H54 (cell line): Measurements from ENCODE around the gene PDZRN3.

Source experiments
- DNase-seq: peaks from one replicate; pipeline ENCODE4 v3.0.0; 2011; ENCODE audit warnings: low spot score, mixed read lengths; ENCODE audit not compliant: insufficient read length
- FAIRE-seq: peaks from 3 replicates; lab custom pipeline; 2011; peaks lifted over from hg19 to GRCh38; lab: Jason Lieb, UNC
- POLR2A ChIP-seq: IDR thresholded peaks from 2 replicates; pipeline ENCODE4 v1.6.1; 2011; ENCODE audit warnings: low read depth, mild to moderate bottlenecking, low read length

Gene PDZRN3

DNA sequence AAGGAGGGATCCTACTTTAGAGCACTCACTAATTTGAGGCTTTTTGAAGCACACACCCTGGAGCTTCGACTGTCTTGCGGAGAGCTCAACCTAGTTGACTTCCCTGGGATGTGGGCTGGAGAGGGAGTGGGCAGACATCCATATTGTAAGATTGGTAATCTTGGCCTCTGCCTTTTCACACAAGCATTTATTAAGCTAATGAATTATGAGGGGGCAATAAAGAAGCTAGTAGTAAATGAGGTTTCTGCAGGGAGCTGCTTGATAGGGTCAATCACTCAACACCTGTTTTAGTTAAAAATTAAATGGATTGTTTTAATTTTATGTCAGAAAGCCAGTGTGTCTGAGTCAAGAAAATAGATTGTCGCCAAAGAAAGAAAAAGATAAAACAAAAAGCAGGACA, 76.3 kb downstream of the PDZRN3 start:
- no peak for FAIRE-seq
- DNase-seq: no peak
- TF ChIP-seq POLR2A: no peak

DNA sequence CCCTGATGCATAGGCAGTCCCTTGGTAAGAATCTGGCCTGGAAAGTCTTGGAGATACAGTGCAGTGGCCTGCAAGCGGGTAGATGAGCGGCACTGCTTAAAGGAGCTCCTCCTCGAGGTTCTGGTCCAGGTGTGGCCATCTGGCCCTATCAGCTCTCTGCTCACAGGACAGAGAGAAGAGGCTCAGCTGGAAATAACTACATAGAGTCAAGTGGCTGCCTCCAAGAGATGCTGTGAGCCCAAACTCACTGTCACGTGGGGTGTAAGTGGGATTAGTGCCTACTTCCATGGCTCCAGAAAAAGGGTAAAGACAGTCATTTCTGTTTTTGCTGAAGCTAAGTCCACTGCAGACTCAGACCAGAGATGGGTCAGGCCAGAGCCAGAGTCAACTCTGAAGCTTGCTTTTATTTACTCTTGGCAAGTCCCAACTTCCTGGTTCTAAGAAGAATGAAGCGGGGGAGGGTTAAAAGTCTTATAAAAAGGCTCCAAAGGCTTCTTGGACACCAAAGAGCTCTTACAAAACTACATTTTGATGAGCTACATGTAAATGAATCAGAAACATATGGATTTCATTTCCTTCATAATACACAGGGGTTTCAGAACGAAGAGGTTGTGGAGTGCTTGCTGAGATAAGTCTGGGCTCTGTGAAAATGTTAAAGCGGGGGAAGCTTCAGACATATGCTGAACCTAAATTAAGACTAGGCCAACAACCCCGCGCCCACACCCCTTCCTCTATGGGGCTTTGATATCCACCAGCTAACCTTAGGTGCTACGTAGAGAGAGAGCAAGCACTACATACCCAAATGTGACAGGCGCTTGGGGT, 77.1 kb downstream of the PDZRN3 start:
- no peak for FAIRE-seq

DNA sequence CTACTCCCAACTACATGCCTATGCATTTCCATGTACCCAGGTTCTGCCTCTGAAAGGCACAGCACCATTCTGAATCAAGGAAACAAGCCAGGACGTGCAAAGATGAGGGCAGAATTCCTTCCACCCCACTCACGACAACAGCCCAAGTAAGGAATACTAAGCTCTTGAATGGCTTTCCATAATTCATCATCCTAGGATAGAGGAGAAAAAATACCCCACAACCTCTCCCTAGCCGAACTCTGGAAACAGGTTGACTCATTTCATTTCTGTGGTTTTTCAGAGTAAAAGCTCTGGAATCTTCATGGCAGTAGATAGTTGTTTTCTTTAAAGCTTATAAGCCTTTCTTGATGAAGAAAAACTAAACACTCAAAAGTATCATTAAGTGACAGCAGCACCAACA, 77.8 kb downstream of the PDZRN3 start:
- DNase-seq: no peak
- no peak for TF ChIP-seq POLR2A
- no peak for FAIRE-seq

More for the DNA sequence above, 77.1 kb downstream of the PDZRN3 start:
- no peak for DNase-seq
- no peak for TF ChIP-seq POLR2A

DNA sequence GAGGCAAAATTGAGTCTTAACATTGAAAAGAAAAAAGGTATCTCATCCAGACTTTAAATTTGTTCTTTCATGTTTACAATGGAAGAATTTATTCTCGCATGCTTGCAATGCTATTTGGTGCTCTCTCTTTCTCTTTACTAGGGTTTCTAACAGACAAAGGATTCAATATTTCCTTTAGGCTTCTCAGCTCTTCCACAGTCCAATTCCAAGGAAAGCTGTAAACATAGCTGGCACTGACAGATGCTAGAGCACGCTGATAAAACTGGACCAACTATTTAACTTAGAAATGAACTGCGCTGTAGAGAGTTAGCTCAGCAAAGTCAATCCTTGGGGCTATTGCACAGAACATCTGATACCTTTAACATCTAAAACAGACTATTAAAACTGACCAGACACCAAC, 81.3 kb downstream of the PDZRN3 start:
- no peak for FAIRE-seq
- no peak for TF ChIP-seq POLR2A
- no peak for DNase-seq

DNA sequence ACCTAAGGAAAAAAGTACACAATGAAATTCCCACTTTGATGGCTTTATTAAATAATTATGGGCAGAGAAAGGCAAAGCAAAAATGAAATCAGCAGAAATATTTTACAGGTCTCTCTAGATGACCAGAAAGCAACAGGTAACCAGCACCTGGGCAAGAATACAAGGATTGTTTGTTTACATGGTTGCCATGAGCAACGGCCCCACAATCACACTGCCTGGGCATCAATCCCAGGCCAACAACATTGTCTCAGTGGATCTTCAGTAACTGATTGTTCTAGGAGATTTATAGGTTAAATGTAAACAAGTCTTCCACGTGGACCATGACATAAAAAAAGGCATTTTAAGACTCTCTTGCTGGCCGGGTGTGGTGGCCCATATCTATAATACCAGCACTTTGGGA, 82.6 kb downstream of the PDZRN3 start:
- FAIRE-seq (no peak), DNase-seq (no peak)
- no peak for TF ChIP-seq POLR2A

DNA sequence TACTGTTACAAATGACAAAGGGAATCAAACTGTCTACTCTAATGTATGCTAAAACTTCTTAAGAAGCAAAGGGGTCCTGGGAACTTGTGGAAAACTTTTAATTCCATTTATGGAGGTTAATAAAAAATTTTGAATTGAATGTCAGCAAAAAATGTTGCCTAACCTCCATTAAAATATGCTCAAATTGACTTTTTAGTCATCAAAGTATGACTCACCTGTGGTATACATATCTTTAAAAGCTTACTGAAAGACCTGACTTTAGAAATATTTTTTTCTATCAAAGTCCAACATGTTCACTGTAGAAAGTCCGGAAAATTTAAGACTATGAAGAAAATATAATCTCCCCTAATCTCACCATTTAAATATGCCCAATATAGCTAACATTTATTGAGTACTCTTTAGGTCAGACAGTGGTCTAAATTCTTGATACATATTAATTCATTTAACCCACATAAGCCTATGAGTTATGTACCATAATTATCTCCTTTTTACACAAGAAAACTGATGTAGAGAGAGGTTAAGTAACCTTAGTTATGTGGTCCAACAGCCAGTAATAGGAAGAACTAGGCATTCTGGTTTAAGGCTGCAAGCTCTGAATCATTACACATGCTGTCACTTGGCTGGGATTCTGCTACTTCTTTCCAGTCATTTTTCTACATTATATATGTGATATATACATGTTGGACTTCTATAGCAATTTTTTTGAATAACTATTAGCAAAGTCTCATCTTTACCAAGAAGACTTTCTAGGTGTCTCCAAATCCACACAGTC, 83.6 kb downstream of the PDZRN3 start:
- TF ChIP-seq POLR2A: no peak
- FAIRE-seq (no peak), DNase-seq (no peak)

DNA sequence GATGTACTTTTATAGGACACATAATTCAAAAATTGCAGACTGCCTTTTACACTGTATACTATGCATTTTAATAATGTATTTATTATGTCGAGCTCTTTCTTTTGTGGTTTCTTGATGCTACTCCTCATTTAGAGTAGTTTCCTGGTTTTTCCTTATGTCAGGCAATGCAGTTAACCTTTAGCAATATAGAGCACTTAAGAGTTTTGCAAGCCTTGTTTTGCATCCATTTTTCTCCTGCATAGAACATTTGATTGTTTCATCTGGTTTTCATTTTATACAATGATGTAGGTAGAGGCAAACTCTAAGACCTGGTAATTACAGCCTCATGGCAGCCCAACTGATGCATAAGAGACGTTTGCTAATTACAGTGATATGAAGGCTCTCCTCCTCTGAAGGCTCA, 86.3 kb downstream of the PDZRN3 start:
- DNase-seq: no peak
- TF ChIP-seq POLR2A: no peak
- no peak for FAIRE-seq

DNA sequence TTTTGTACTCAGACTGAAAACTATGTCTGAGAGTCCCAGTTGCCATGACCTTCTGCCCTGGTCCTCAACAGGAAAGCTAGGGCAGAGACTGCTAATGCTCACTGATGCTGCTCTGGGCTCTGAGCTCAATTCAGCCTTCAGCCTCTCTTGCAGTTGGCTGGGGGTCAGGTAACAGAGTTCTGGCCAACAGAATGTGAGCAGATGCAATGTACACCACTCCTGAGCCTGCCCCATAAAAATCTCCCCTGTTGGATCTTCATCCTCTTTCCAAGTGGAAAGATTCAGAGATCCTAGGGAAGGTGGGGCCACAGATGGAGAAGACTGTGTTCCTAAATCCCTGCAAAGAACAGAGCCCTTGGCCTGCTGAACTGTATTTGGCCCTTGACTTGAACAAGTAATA, 87.8 kb downstream of the PDZRN3 start:
- FAIRE-seq: no peak

DNA sequence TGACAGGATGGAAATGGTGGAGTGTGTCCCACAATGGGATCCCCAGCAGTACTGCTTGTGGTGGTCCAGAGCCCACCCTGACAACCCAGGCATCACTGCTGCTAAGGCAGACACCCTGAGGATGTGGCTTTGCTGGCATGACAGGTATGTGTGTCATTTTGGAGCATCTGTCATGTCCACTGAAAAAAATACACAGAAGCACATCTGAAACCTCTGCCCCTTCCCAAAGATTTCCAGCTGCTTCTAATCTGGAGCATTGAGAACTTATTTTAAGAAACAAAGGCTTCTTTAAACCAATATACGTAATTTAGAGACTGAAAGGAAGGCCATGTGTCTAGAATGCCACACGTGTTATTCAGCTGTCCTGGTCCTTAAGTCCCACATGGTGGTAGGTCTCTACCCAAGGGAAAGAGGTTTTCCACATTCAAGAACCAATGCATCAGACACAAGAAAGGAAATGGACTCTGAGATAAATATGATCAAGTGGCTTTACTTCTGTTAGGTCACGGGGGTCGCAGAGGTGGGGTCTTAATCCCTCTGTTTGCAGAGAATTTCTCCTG, 88.3 kb downstream of the PDZRN3 start:
- TF ChIP-seq POLR2A: no peak
- DNase-seq (no peak), FAIRE-seq (no peak)

More for the DNA sequence above, 87.8 kb downstream of the PDZRN3 start:
- DNase-seq: no peak
- TF ChIP-seq POLR2A: no peak

DNA sequence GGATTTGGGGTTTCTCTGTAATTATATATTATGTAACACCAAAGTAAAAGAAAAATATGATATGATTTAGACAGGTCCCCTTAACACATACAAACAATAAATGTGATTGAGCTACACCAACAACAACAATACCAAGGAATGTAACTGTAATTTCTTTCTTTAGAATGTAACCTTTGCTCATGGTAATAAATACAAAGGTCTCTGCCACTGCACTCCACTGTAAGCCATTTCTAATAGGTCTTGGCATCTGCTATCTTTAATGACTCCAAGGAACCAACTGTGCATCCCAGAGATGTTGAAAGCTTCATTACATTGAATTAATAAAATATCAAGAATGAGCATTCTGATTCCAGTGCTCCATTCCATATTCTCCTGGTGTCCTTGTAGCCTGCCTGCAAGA, 88.8 kb downstream of the PDZRN3 start:
- no peak for TF ChIP-seq POLR2A
- no peak for DNase-seq
- FAIRE-seq: no peak

DNA sequence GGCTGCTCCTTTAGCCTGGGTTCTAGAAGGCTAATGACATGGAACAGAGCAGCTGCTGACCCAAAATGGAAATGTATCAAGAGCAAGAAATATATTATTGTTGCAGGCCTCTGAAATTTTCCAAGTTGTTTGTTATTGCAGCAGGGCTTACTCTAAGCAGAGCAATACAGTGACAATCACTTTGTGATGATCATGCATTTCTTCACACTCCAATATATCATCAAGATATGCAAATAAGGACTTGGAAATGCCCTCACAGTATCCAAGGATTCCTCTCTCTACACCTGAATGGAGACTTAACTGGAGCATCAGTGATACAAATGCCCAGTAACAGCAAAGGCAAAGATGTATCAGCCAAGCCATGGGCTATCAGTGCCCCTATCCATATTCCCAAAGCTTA, 89.6 kb downstream of the PDZRN3 start:
- DNase-seq: no peak
- no peak for TF ChIP-seq POLR2A
- FAIRE-seq: no peak

DNA sequence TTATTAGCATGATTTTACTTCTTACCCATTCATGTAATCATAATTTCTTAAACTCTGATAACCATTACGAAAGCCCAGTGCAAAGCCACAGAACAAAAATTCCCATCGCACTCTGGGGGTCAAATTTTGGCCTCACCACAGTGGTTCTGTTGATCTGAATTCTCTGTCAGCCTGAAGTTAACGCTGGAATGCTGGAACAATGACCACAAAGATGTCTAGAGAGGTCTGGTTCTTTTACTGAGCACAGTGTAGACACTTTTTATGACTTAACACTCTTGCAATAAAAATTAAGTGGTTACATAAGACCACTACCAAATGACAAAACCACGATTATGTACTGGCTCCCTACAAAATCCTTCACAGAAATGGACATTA, 94.7 kb downstream of the PDZRN3 start:
- FAIRE-seq: no peak
- no peak for DNase-seq
- TF ChIP-seq POLR2A: no peak

DNA sequence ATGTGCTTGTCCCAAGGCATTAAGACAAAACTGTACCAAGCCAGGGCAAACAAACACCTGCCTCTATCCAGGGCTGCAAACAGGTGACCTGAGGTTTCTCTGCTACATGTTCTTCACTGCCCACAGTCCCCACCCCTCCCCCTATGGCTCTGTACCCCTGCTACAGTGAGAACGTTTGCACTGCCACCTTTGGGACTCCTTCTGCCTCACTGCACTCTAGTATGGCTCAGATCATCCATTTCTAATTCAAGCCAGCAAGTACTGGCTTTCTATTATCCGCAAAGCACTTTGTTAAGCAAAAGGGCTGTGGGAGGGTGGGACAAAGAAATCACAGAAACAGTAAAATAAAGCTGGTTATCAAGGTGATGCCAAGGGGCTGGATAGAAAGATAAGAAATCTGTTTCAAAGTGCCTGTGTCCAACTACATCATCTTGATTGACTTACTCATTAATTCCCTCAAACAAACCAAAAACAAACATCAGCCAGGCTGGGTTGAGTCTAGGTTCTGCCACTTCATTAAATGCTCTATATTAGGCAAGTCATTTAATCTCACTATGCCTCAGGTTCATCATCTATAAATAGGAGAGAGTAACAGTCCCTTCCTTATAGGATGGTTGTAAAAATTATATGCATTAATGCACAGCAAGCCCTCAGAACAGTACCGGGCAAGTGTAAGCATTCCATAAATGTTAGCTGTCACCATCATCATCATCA, 95.3 kb downstream of the PDZRN3 start:
- FAIRE-seq: no peak
- no peak for DNase-seq
- TF ChIP-seq POLR2A: no peak

DNA sequence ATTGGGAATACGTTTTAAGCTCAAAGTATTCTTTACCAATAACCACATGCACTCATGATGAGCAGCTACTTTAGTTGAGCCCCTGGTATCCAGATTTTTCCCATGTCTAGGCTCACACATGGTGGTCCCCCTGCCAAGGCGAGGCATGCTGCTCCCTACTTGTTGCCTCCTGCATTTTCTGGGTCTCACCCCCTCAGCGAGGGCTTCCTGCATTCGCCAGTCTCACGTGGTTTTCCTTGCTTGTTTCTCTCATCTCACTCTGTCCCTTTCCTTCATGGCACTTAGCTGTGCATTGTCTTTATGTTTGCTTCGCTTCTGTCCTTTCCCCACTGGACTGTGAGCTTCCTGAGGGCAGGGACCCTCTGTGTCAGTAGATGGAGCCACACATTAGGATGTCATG, 99.2 kb downstream of the PDZRN3 start:
- DNase-seq (no peak), FAIRE-seq (no peak)
- no peak for TF ChIP-seq POLR2A
